Stimulated activated CD8-positive, alpha-beta memory T cell treated with anti-CD3 and anti-CD28 coated beads, Interleukin-7, amount 100 ng/mL, for 1 hour (primary cell): Measurements from ENCODE around the gene EGFR.

ENCODE experiments used
- DNase-seq, 2 donors: peaks; one replicate each; pipeline ENCODE4 v3.0.0-alpha.2; 2020; ENCODE audit warnings: low read depth in 2 of 2

Gene EGFR

DNA sequence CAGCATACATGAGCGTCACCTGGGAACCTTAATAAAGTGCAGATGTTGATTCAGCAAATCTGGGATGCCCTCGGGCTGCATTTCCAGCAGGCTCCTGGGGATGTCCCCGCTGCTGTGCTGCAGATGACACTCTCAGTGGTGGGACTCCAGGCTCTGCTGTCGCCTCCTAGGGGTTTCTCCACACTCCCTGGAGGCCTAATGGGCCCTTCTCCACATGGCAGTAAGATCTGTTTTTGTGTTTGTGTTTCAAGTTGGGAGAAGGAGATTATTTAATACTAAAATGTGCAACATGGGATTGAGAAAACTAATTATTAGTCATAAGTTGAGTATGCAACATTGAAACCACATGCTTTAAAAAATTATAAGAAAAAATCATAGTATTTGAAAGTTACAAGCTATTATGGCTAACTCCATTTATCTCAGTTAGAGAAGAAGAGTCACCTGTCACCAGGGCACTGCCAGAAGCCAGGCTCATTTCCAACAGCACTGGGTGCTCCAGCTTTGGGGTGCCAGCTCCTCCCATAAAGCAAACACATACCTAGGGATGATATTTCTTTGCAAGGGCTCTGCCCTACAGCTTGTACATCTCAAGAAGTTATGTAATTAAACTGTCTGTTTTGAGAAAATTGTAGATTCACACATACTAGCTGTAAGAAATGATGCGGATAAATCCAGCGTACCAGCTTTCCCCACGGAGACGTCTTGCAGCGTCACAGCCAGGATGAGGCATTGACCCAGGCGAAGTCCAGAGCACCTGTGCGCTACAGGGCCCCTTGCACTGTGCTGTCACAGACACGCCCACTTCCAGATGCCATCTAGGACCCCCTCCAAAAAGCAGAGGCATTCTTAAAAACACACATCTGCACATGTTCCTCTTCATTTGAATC is 106.4 kb downstream of the EGFR start:
- DNase-seq = no peak

DNA sequence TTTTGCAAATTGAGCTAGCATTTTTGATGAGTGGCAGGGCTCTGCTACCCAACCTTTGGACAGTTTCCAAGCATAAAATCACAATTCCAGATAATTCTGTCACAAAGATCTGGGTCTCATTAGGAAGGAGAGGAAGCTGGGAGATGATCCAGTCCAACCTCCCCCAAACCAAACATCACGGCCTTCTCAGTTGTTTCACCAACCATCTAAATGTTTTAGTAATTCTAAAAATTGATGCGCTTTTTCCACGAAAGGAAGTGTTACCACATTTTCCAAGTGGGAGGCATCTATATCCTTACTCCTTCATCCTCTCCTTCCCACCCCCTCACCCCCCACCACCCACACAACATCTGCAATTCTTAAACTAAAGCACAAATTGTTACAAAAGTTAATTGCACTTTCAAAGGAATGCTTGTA is 108.3 kb downstream of the EGFR start:
- DNase-seq = no peak

DNA sequence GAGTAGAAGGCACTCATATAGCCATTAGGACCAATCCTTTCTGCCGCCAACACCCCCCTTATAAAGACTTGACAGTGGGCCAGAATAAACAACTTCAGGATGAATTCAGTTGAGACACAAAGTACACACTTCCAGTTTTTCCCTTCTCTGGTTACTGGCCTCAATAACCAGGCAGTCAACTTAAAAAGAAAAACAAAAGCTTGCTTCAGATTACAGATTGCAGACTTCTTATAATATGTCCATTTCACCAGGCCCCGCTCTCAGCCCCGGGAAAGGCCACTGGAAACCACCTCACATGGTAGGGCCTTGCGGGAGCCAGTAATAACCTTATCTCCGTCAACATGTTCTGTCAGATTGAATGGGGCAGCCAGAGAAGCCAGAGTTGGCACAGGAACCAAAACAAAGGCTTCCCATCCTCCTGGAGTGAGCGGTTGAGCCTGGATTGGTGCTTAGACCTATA is 108.8 kb downstream of the EGFR start:
- no peak for DNase-seq

DNA sequence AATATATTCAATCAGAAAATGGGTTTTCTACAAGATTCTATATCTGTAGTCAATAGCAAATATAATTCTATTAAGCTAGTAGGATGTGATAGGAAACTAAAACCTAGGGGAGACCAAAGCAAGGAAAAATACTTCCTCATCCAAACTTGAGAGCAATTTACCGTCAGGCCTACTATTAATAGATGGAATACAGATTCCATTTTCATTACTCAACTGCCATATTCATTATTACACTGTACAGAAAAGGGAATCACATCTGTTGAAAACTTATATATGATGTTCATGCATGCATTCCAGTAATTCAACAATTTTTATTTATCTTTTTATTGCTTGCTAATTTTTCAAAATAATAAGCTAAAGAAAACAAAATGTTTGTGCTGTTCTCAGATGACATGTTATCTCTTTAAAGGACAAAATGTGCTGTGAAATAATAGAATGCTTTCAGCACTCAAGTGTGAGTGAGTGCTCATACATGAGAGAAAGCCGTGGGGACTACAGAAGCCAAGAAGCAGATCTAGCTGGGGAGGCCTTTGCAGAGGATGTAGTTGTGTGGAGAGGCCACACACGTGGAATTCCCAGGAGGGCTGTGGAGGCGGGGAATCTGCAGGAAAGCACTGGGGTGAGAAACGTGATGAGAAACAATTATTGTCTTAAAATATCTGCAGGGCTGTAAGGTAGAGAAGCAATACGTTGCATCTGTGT is 110.0 kb downstream of the EGFR start:
- DNase-seq = no peak

DNA sequence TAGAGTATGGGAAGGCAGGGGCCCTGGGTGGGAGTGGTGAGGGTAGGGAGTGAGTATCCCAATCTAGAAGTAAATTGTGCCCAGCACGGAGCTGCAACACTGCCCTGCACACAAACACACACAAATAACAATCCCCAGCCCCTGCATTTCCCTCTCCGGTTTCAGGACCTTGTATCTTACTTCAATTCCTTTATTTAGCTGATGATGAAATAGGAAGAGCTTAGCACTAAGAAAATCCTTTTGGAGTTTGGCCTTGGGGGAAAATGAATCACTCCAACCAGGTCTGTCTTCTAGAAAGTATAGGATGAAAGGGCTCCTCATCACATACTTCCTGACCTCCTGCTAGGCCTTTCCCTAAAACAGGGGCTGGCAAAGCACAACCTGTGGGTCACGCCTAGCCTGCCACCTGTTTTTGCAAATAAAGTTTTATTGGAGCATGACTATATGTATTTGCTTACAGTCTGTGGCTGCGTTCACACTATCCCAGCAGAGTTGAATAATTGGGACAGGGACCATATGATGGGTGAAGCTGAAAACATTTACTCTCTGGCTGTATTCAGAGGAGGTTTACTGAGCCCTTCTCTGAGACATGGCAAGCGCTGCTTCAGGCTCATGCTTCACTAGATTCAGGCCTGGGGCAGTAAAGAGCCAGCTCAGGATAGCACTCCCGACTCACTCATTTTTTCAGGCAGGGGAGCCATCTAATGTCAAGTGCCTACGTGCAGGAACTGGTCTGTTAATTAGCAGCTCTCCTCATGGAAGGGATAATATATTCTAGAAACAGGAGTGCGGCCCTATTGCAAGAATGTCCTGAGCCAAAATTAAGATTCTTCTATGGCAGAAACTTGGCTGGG is 111.0 kb downstream of the EGFR start:
- no peak for DNase-seq

DNA sequence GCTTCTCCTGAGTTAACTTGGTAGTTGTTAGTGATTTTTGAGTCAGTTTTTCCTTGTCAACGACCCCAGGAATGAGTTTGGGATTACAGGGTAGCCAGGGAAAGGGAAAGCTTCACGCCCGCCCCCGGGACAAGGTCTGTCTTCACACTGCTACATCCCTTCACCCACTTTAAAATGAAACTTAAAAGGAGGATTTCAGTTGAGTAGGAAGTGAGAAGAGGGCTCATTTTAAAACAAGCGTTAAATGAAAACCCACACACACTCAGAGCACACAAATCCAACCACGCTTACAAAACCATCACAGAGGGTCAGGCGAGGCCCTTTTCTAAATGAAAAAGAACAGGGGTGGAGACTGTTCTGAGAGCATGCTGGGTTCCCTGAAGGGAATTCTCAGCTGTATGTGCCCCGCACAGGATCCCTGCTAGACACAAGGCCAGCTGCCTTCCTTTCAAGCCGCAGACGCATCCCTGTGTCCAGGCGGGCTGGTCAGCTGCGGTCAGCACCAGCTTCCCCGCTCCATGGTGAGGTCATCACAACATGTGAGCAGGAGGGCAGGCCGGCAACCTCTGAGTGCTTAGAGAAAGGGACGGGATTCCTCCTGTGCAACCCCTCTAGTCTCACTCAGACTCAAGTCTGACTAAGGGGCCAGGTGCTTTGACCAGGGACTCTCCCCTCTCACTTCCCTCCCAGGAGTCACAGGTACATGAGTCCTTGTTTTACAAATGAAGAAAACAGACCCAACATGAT is 111.8 kb downstream of the EGFR start:
- DNase-seq = no peak

DNA sequence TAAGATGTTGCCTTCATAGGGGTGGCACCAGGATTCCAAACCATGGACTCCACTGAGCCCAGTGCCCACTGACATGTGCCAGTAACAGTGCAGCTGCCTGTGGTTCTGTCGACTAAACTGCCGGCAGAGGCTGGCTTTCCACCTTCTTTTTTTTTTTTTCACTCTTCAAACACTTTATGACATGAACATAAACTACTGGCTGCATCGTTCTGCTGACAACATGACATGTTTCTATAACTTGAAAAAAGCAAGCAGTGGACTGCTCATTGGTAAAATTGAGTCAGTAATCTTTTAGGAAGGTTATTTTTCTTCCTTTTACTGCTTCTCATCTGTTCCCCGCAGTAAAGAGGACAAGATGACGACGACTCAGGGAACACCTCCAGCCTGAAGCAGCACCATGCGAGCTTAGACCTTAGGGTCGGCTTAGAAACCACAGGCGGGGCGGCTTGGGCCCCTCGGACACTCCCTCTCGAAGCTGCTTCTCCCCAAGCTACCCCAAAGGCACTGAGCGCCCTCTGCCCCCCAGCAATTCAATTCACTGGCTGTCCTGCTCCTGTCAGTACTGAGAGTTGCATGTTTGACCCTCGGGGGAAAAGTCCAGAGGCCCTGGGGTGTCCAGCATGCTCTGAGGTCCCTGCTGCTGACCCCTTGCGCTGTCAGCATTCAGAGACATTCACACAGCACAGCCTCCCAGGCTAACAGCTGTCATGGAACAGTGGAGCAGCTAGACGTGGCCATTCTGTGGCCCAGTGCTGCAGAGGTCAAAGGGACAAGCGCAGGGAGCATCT is 112.5 kb downstream of the EGFR start:
- no peak for DNase-seq

DNA sequence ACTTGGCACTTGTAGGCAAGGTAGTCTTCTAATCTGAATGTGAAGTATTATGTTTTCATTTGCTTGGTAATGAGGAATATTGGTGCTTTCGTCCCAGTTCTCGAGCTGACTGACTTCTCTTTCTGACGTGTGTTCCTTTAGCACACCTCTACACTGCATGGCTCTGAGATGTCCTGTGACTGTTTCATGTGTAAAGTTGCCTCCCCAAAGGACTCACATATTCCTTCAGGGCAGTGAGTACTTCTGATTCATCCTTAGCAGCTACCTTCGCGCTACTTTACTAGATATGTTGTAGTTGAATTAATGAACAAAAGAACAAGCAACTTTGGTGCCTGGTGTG is 113.7 kb downstream of the EGFR start:
- DNase-seq = no peak

DNA sequence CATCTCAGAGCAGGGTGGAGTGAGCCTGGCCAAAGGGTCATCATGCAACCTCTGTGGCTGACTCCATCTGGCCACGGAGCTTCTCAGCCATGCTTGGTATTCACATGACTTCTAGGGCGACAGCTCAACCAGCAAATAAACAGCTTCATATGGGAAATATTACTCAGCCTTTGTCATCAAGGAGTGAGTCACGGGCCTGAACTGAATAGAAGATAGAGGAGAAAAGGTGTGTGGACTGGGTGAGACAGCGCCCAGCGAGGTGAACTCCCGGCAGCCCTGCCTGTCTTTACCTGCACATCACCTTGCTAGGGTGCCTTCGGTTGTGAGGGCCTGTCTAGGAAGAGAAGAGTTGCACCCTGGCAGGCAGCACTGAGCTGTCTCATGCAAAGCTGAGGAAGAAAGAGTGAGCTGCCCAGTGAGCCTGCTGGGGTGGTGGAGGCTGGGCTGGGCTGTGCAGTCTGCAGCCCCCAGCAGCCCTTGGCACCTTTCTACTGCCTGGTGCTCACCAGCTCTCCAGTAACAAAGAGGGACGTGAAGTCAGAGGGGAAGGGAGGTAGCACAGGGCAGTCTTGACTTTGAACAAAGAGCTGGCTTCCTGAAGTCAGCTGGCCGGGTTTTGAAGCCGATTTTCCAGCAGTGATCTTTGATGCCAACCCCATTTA is 114.2 kb downstream of the EGFR start:
- DNase-seq = no peak

DNA sequence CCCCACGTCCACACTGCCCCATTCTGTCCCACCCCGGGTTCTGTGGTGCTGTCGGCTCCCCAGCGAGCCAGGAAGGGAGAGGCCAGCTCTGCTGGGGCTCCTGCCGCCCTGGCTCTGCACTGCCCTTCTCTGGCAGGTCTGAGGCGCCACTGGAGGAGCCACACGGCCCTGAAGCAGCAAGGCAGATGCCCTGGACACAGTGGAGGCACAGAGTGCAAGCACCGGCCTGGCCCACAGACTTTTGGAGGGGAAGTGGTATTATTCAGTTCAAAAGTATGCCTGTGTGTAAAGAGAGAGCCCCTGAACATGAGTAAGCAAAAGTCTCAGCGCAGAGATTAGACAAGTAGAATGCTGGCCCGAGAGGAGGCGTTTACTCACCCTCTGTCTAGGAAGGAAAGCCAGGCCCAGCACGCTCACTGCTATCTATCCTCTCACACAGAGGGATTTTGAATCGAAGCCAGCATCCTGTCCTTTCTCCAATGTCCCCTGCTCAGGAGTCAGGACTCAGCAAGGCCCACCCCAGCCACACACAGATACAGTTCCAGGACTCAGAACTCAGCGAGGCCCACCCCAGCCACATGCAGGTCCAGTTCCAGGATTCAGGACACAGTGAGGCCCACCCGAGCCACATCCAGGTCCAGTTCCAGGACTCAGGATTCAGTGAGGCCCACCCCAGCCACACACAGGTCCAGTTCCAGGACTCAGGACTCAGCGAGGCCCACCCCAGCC is 115.0 kb downstream of the EGFR start:
- no peak for DNase-seq

DNA sequence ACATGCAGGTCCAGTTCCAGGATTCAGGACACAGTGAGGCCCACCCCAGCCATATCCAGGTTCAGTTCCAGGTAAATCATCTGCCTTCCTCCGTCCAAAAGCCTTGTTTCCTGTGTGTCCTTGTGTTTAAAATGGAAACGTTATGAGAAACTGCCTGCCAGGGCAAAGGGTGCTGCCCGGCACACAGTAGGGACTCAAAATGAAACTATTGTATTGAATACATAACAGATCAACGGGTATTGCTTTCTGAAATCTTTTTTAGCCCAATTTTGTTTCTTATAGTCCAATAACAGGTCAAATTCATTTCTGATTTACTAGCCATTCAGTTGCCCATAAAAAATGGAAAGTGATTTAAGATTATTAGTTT is 115.5 kb downstream of the EGFR start:
- no peak for DNase-seq

DNA sequence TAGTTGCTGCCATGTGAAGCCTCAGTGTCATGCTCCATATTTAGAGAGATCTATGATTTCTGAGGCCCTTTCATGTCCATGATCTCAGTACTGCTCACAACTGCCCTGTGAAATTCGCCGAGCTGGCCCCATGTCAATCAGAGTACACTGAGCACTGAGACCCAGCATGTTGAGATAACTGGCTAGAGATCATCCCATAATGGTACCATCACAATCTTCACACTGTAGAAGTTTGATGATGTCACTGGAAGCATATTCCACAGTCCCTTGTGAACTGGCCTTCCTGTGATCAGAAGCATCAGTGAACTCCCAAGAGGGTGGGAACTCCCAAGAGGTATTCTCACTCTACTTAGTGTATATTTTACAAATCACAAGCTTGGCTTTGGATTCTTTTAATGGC is 116.0 kb downstream of the EGFR start:
- no peak for DNase-seq

DNA sequence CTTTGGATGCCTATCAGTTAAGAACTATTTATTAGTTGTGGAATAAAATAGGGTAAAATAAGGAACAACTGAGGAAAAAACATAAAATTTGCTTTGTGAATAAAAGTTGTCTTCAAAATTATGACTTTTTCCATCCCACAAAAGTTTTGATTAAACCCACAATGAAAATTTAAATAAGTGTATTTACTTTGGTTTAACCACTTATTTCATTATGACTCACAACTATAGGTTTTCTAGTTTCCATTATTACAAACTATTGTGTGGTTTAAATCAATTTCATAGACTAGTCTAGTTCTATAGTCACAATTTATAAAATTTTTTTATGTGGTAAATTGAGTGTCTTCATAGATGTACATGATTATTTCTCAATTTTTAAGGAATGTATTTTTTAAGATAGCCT is 116.6 kb downstream of the EGFR start:
- DNase-seq = no peak

DNA sequence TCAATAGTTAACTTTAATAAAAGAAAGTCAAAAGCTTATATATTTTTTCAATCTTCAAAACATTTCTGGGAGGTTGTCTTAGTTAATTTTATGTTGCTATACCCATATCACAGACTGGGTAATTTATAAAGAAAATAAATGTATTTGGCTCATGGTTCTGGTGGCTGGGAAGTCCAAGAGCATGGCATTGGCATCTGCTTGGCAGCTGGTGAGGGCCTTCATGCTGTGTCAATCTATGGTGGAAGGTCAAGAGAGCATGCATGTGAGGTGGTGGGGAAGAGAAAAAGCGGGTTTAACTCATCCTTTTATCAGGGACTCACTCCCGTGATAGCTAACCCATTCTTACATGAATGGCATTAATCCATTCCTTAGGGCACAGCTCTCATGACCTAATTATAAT is 119.8 kb downstream of the EGFR start:
- no peak for DNase-seq

DNA sequence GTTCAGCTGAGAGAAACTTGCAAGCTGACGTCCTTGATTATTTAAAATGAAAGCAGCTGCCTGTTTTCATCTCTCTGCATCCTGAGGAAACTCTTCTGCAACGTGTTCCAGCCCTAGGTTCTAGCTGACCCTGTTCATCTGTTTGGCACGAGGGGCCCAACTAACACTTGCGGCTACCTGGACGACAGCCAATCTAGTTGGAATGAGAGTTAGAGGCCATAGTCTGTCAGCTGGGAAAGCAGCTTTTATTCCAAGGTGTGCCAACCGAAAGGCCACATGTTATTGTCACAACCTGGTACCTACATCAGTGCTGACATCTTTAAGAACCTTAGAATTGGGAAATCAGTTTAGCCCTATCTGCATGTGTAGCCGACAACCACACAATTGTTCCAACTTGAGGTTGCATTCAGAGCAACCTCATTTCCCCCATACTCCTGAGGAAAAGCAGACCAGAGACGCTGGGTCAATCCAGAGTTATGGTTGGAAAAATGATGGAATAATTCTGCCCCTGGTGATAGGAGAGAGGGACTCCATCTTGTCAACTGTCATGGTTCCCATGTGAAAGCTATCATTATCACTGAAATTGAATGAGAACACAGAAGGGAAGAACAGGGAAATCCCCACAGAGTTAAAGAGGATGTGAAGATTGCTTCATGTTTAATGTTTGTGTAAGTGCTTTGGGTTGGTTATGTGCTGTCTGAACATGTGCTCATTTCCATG is 121.6 kb downstream of the EGFR start:
- no peak for DNase-seq

DNA sequence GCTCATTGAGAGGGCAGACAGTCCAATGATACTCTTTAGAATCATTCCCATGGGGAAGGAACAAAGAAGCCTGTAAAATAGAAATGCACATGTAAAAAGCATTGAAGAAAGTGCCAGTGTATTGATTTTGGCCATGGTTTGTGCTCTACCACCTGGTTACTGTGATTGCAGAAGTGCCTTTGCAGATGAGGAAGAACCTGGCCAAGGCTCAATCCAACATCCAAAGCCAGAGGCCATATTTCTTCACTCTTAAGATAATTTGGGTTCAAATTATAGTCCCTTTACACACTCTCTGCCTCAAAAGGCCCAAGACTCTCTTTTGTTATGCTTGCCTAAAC is 122.1 kb downstream of the EGFR start:
- no peak for DNase-seq

DNA sequence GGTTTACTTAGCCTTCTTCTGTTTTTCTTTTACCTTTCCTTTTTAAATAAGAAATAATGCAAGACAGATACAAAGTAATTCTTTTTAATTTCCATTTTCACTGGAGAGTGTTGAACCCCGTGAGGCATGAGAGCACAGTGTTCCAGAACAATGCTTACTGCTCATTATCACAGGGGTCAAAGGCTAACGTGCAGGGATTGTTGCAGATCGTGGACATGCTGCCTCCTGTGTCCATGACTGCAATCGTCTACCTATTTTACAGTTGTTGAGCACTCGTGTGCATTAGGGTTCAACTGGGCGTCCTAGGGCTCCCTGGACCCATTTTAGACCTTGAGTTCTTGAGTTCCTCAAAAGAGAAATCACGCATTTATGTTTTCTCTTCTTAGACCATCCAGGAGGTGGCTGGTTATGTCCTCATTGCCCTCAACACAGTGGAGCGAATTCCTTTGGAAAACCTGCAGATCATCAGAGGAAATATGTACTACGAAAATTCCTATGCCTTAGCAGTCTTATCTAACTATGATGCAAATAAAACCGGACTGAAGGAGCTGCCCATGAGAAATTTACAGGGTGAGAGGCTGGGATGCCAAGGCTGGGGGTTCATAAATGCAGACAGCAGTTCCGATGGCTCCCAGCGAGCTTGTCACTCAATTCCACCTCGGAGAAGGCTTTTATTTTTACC is 124.2 kb downstream of the EGFR start:
- DNase-seq = no peak
